HepG2 (cell line): ENCODE measurements around the gene SORL1-AS1.

Source experiments
- AHDC1 ChIP-seq: sonication (generic); formaldehyde crosslinking; IDR thresholded peaks from 2 replicates; pipeline ENCODE4 v1.5.1; 2020; ENCODE audit warnings: mild to moderate bottlenecking, missing genetic modification reagents, borderline replicate concordance
- ATF4 ChIP-seq, 2 experiments: fragments of 450-650 bp in 1 of 2; sonication (generic) in 1 of 2; formaldehyde crosslinking; IDR thresholded peaks; 2 replicates each; pipeline versions ENCODE4 v1.5.0 to v1.8.0; 2020 to 2022; ENCODE audit warnings: mild to moderate bottlenecking in 1 of 2, missing genetic modification reagents in 1 of 2
- ATF7-NPFF ChIP-seq: sonication (generic); formaldehyde crosslinking; IDR thresholded peaks from 2 replicates; pipeline ENCODE4 v1.8.1; 2023; ENCODE audit warnings: mild to moderate bottlenecking, low read depth, missing genetic modification reagents, moderate library complexity
- GATAD1 ChIP-seq: IDR thresholded peaks from 2 replicates; pipeline ENCODE4 v1.6.1; 2016; ENCODE audit warnings: missing genetic modification reagents, missing compliant biosample characterization
- HBP1 ChIP-seq: IDR thresholded peaks from 2 replicates; pipeline ENCODE4 v1.6.1; 2016; ENCODE audit warnings: low read depth, control low read depth
- MAFK ChIP-seq, 2 experiments: IDR thresholded peaks in 1 of 2; conservative IDR thresholded peaks in 1 of 2; 2 replicates each; pipeline ENCODE4 v1.6.1; 2011; ENCODE audit warnings: improper control_type of control experiment in 2 of 2, low read length in 2 of 2
- THAP11 ChIP-seq: IDR thresholded peaks from 2 replicates; pipeline ENCODE4 v1.6.1; 2016; ENCODE audit warnings: missing biosample characterization, missing genetic modification reagents
- ZEB1 ChIP-seq: IDR thresholded peaks from 2 replicates; pipeline ENCODE4 v1.6.1; 2012; ENCODE audit warnings: mild to moderate bottlenecking, low read depth, inconsistent platforms; ENCODE audit not compliant: insufficient replicate concordance
- ZNF646 ChIP-seq: sonication (generic); formaldehyde crosslinking; IDR thresholded peaks from 2 replicates; pipeline ENCODE4 v1.9.0; 2021; ENCODE audit warnings: mild to moderate bottlenecking, missing genetic modification reagents
- ZNF878 ChIP-seq: sonication (generic); formaldehyde crosslinking; IDR thresholded peaks from 2 replicates; pipeline ENCODE4 v1.8.1; 2023; ENCODE audit warnings: mild to moderate bottlenecking, missing genetic modification reagents, moderate library complexity

SORL1-AS1 gene

GRCh38 chr11:121452609-121453150, at the start of gene SORL1-AS1 (continued):
- peak; percentile 31; the same call in 1 of the 2 replicates for TF ChIP-seq AHDC1 (CRISPR knock-in tag)
- TF ChIP-seq ATF7-NPFF (CRISPR knock-in tag): 0 out of 2 replicates have a peak, but pooled peaks have one; percentile 3
- 0 out of 2 replicates have a peak, but pooled peaks have one; percentile 0 for TF ChIP-seq THAP11
- peak; percentile 36; the same call in 1 of the 2 replicates for TF ChIP-seq ZNF878 (CRISPR knock-in tag)
- TF ChIP-seq GATAD1: 0 out of 2 replicates have a peak, but pooled peaks have one; percentile 11
- TF ChIP-seq ATF4 (CRISPR knock-in tag; IDR thresholded peaks at IDR 0.05): 0 out of 4 replicates have a peak, but pooled peaks of 1 of the 2 experiments have one; percentile 16
- TF ChIP-seq MAFK (conservative IDR thresholded peaks at IDR 0.05 in 1 of 2, IDR thresholded peaks at IDR 0.05 in 1 of 2; ENCODE audit: low read length in 2 of 2): no peak
- peak; percentile 63 for TF ChIP-seq ZEB1
- TF ChIP-seq HBP1 (CRISPR knock-in tag): 0 out of 2 replicates have a peak, but pooled peaks have one; percentile 5
- no peak for TF ChIP-seq ZNF646
